GM12878 (cell line): Measurements from ENCODE around the gene PLEKHO1. TPM values are rescaled to one million over a fixed set of nuclear protein-coding genes. Genes with fewer than 3 reads are reported as not detected.

Source experiments
- EZH2 ChIP-seq: IDR thresholded peaks from 2 replicates; pipeline ENCODE4 v1.6.1; 2012; ENCODE audit warnings: low read depth, mild to moderate bottlenecking, control low read depth, inconsistent platforms, low read length, borderline replicate concordance; ENCODE audit not compliant: control insufficient read depth
- IRF4 ChIP-seq: IDR thresholded peaks from 2 replicates; pipeline ENCODE4 v1.6.1; 2011; ENCODE audit warnings: low read depth, low read length
- NFXL1 ChIP-seq: fragments of 450-650 bp; IDR thresholded peaks from 2 replicates; pipeline ENCODE4 v1.6.1; 2017; ENCODE audit warnings: antibody characterized with exemption, mild to moderate bottlenecking, borderline replicate concordance
- SMAD5 ChIP-seq: IDR thresholded peaks from 2 replicates; pipeline ENCODE4 v1.6.1; 2016; ENCODE audit warnings: antibody characterized with exemption, low read depth
- YBX1 ChIP-seq: fragments of 450-650 bp; IDR thresholded peaks from 2 replicates; pipeline ENCODE4 v1.6.1; 2016; ENCODE audit warnings: antibody characterized with exemption
- ZZZ3 ChIP-seq: IDR thresholded peaks from 2 replicates; pipeline ENCODE4 v1.6.1; 2011; ENCODE audit warnings: low read depth; ENCODE audit not compliant: control insufficient read depth, insufficient read length
- polyA plus RNA-seq, 11 experiments: library from polyadenylated mRNA; depleted of rRNA in 4 of 11; unstranded in 6 of 11; stranded (reverse) in 5 of 11; fragments of >200 nt; fragmentation: Nextera tagmentation in 4 of 11; fragmentation: Illumina TruSeq in 1 of 11; extraction: Ambion mirVana in 4 of 11; extraction: Trizol in 1 of 11; gene quantifications; 1 replicate in 1 of 11; 2 replicates in 10 of 11; pipeline versions ENCODE4 v1.2.1 to v1.2.3, GENCODE V29; 2011 to 2016; ENCODE audit warnings: inconsistent platforms in 2 of 11, missing spikeins in 2 of 11, low read depth in 1 of 11
- total RNA-seq, 4 experiments: library from RNA; depleted of rRNA in 3 of 4; stranded (reverse); fragments of >200 nt in 3 of 4; fragmentation: Illumina TruSeq in 1 of 4; extraction: Trizol in 1 of 4; gene quantifications; 2 replicates each; pipeline versions ENCODE4 v1.2.1 to v1.2.3, GENCODE V29; 2013 to 2021
- TF ChIP-seq, protein P1 (sequence below): IDR thresholded peaks from 2 replicates; pipeline ENCODE4 v1.6.1; 2011; ENCODE audit warnings: borderline replicate concordance, low read depth, mild to moderate bottlenecking, moderate library complexity, low read length; ENCODE audit not compliant: insufficient read depth, poor library complexity, severe bottlenecking
- TF ChIP-seq, protein P2 (sequence below): fragments of 450-650 bp; IDR thresholded peaks from 2 replicates; pipeline ENCODE4 v1.6.1; 2016; ENCODE audit warnings: mild to moderate bottlenecking
- TF ChIP-seq, protein P3 (sequence below): IDR thresholded peaks from 2 replicates; pipeline ENCODE4 v1.6.1; 2012; ENCODE audit warnings: improper control_type of control experiment, low read depth, low read length; ENCODE audit not compliant: insufficient replicate concordance
- TF ChIP-seq, protein P4 (sequence below): IDR thresholded peaks from 2 replicates; pipeline ENCODE4 v1.6.1; 2011; ENCODE audit warnings: mild to moderate bottlenecking, low read depth, low read length, moderate library complexity; ENCODE audit not compliant: insufficient replicate concordance
- TF ChIP-seq, protein P5 (sequence below): fragments of 450-650 bp; IDR thresholded peaks from 2 replicates; pipeline ENCODE4 v1.6.1; 2017; ENCODE audit warnings: mild to moderate bottlenecking, moderate library complexity

Gene PLEKHO1
- total and polyA plus RNA-seq, 10 of the 15 experiments (the other 5 are each of a cell fraction or from before 2014, with no cell fraction given), result 5.3 to 184 (median 88.8) TPM

DNA sequence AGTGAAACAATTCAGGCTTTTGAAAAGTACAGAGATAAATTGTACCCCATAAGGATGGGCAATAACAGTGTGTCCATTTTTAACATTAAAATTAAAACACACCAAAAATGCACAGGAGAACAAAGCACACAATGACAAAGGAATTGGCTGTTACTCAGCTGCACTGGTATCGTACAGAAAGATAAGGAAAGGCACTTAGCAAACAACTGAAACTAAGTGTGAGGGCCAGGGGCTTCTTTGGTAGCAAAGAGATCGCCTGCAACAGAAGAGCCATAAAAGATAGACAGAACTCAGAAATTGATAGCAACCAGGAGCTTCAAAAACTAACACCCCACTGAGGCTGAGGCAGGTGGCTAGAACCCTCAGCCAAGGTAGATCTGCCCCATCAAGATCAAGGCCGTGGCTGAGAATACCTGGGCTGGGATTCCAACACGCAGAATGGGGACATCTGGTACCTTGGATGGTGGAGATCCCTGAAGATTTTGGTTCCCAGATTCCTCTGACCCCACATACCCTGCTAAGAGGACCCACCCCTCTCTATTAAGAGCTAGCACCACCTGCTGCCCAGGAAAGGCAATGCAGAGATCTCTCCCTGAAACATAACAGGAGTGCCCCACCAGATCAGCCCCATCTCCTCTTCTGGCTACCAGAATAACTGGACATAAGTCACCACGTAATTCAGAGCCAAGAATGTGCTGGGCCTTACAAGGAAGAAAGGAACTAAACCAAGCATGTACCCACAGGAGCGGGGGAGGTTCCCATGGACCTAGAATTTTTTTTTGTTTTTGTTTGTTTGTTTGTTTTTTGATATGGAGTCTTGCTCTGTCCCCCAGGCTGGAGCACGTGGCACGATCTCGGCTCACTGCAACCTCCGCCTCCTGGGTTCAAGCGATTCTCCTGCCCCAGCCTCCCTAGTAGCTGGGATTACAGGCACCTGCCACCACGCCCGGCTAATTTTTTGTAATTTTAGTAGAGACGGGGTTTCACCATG lies 16.2 kb downstream of the PLEKHO1 start (continued):
- TF ChIP-seq, protein P1, sequence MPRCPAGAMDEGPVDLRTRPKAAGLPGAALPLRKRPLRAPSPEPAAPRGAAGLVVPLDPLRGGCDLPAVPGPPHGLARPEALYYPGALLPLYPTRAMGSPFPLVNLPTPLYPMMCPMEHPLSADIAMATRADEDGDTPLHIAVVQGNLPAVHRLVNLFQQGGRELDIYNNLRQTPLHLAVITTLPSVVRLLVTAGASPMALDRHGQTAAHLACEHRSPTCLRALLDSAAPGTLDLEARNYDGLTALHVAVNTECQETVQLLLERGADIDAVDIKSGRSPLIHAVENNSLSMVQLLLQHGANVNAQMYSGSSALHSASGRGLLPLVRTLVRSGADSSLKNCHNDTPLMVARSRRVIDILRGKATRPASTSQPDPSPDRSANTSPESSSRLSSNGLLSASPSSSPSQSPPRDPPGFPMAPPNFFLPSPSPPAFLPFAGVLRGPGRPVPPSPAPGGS, result no peak
- TF ChIP-seq, protein P2, sequence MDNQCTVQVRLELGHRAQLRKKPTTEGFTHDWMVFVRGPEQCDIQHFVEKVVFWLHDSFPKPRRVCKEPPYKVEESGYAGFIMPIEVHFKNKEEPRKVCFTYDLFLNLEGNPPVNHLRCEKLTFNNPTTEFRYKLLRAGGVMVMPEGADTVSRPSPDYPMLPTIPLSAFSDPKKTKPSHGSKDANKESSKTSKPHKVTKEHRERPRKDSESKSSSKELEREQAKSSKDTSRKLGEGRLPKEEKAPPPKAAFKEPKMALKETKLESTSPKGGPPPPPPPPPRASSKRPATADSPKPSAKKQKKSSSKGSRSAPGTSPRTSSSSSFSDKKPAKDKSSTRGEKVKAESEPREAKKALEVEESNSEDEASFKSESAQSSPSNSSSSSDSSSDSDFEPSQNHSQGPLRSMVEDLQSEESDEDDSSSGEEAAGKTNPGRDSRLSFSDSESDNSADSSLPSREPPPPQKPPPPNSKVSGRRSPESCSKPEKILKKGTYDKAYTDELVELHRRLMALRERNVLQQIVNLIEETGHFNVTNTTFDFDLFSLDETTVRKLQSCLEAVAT, result peak; percentile 43; the same call in 1 of the 2 replicates
- TF ChIP-seq IRF4 (peak; percentile 61; the same call in 1 of the 2 replicates), YBX1 (no peak), SMAD5 (no peak), EZH2 (no peak), NFXL1 (no peak), ZZZ3 (no peak)
- TF ChIP-seq, protein P3, sequence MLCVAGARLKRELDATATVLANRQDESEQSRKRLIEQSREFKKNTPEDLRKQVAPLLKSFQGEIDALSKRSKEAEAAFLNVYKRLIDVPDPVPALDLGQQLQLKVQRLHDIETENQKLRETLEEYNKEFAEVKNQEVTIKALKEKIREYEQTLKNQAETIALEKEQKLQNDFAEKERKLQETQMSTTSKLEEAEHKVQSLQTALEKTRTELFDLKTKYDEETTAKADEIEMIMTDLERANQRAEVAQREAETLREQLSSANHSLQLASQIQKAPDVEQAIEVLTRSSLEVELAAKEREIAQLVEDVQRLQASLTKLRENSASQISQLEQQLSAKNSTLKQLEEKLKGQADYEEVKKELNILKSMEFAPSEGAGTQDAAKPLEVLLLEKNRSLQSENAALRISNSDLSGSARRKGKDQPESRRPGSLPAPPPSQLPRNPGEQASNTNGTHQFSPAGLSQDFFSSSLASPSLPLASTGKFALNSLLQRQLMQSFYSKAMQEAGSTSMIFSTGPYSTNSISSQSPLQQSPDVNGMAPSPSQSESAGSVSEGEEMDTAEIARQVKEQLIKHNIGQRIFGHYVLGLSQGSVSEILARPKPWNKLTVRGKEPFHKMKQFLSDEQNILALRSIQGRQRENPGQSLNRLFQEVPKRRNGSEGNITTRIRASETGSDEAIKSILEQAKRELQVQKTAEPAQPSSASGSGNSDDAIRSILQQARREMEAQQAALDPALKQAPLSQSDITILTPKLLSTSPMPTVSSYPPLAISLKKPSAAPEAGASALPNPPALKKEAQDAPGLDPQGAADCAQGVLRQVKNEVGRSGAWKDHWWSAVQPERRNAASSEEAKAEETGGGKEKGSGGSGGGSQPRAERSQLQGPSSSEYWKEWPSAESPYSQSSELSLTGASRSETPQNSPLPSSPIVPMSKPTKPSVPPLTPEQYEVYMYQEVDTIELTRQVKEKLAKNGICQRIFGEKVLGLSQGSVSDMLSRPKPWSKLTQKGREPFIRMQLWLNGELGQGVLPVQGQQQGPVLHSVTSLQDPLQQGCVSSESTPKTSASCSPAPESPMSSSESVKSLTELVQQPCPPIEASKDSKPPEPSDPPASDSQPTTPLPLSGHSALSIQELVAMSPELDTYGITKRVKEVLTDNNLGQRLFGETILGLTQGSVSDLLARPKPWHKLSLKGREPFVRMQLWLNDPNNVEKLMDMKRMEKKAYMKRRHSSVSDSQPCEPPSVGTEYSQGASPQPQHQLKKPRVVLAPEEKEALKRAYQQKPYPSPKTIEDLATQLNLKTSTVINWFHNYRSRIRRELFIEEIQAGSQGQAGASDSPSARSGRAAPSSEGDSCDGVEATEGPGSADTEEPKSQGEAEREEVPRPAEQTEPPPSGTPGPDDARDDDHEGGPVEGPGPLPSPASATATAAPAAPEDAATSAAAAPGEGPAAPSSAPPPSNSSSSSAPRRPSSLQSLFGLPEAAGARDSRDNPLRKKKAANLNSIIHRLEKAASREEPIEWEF, result no peak
- TF ChIP-seq, protein P4, sequence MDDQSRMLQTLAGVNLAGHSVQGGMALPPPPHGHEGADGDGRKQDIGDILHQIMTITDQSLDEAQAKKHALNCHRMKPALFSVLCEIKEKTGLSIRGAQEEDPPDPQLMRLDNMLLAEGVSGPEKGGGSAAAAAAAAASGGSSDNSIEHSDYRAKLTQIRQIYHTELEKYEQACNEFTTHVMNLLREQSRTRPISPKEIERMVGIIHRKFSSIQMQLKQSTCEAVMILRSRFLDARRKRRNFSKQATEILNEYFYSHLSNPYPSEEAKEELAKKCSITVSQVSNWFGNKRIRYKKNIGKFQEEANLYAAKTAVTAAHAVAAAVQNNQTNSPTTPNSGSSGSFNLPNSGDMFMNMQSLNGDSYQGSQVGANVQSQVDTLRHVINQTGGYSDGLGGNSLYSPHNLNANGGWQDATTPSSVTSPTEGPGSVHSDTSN, result no peak
- TF ChIP-seq, protein P5, sequence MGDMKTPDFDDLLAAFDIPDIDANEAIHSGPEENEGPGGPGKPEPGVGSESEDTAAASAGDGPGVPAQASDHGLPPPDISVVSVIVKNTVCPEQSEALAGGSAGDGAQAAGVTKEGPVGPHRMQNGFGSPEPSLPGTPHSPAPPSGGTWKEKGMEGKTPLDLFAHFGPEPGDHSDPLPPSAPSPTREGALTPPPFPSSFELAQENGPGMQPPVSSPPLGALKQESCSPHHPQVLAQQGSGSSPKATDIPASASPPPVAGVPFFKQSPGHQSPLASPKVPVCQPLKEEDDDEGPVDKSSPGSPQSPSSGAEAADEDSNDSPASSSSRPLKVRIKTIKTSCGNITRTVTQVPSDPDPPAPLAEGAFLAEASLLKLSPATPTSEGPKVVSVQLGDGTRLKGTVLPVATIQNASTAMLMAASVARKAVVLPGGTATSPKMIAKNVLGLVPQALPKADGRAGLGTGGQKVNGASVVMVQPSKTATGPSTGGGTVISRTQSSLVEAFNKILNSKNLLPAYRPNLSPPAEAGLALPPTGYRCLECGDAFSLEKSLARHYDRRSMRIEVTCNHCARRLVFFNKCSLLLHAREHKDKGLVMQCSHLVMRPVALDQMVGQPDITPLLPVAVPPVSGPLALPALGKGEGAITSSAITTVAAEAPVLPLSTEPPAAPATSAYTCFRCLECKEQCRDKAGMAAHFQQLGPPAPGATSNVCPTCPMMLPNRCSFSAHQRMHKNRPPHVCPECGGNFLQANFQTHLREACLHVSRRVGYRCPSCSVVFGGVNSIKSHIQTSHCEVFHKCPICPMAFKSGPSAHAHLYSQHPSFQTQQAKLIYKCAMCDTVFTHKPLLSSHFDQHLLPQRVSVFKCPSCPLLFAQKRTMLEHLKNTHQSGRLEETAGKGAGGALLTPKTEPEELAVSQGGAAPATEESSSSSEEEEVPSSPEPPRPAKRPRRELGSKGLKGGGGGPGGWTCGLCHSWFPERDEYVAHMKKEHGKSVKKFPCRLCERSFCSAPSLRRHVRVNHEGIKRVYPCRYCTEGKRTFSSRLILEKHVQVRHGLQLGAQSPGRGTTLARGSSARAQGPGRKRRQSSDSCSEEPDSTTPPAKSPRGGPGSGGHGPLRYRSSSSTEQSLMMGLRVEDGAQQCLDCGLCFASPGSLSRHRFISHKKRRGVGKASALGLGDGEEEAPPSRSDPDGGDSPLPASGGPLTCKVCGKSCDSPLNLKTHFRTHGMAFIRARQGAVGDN, result no peak
